Thyroid gland (tissue), 4 donors: Measurements from ENCODE around the gene CAMTA1. TPM values are rescaled to one million over a fixed set of nuclear protein-coding genes. Genes with fewer than 3 reads are reported as not detected.

Source experiments
- DNase-seq, 2 donors: peaks; one replicate each; pipeline ENCODE4 v3.0.0-alpha.2; 2019
- H3K27ac ChIP-seq, 3 donors: fragments of 200-600 bp; sonication (generic); 1 replicate in 2 of 3; 2 replicates in 1 of 3; pipeline ENCODE4 v1.5.1; 2016 to 2019; ENCODE audit warnings: mild to moderate bottlenecking in 1 of 3, moderate library complexity in 1 of 3
- H3K27me3 ChIP-seq: fragments of 200-600 bp; sonication (generic); one replicate; pipeline ENCODE4 v1.5.1; 2019
- H3K36me3 ChIP-seq, 2 donors: fragments of 200-600 bp; sonication (generic); one replicate each; pipeline ENCODE4 v1.5.1; 2016 to 2019
- H3K4me1 ChIP-seq, 2 donors: fragments of 200-600 bp; sonication (generic); one replicate each; pipeline ENCODE4 v1.5.1; 2017 to 2019
- H3K4me3 ChIP-seq, 3 donors: fragments of 200-600 bp; sonication (generic); replicated peaks in 1 of 3; 1 replicate in 2 of 3; 2 replicates in 1 of 3; pipeline ENCODE4 v1.5.1; 2016; ENCODE audit warnings: mild to moderate bottlenecking in 1 of 3
- H3K9me3 ChIP-seq: fragments of 200-600 bp; sonication (generic); one replicate; pipeline ENCODE4 v1.5.1; 2017
- POLR2A ChIP-seq, 2 donors: fragments of 450-650 bp; IDR thresholded peaks; one replicate each; pipeline ENCODE4 v1.6.1; 2017; ENCODE audit warnings: antibody characterized with exemption in 2 of 2, mild to moderate bottlenecking in 2 of 2, moderate library complexity in 1 of 2
- WGBS, 2 donors: methylation state at CpG; one replicate each; pipeline ENCODE4 v1.1.5; 2017; 5-methylcytosine and 5-hydroxymethylcytosine counted together
- intact Hi-C: fragments of 100-400 bp; cut with DNase I; formaldehyde crosslinking; loops from one replicate; pipeline ENCODE4 v1.15.1; 2023
- total RNA-seq, 4 donors: library from RNA; depleted of rRNA; stranded (reverse); fragments of >200 nt; gene quantifications; one replicate each; pipeline ENCODE4 v1.2.3, GENCODE V29; 2016
- TF ChIP-seq, protein P1 (sequence below), 6 experiments: fragments of 200-600 bp in 3 of 6; fragments of 450-650 bp in 3 of 6; sonication (generic) in 3 of 6; IDR thresholded peaks; one replicate each; pipeline ENCODE4 v1.5.1; 2016 to 2019; ENCODE audit warnings: antibody characterized with exemption in 6 of 6, mild to moderate bottlenecking in 2 of 6, inconsistent platforms in 1 of 6, moderate library complexity in 1 of 6

The CAMTA1 gene
- total RNA-seq, 4 donors from 2014 or later, result 63.9 to 124 (median 101) TPM

- intact Hi-C loops, result no loop called here
- H3K36me3 ChIP-seq, result no peaks in the 10 kb centered on the region
- no peak overlapping the region for H3K27ac ChIP-seq
- no peaks in the 10 kb centered on the region for H3K27me3 ChIP-seq
- TF ChIP-seq POLR2A (IDR thresholded peaks at IDR 0.05), result no peak
- TF ChIP-seq, protein P1, sequence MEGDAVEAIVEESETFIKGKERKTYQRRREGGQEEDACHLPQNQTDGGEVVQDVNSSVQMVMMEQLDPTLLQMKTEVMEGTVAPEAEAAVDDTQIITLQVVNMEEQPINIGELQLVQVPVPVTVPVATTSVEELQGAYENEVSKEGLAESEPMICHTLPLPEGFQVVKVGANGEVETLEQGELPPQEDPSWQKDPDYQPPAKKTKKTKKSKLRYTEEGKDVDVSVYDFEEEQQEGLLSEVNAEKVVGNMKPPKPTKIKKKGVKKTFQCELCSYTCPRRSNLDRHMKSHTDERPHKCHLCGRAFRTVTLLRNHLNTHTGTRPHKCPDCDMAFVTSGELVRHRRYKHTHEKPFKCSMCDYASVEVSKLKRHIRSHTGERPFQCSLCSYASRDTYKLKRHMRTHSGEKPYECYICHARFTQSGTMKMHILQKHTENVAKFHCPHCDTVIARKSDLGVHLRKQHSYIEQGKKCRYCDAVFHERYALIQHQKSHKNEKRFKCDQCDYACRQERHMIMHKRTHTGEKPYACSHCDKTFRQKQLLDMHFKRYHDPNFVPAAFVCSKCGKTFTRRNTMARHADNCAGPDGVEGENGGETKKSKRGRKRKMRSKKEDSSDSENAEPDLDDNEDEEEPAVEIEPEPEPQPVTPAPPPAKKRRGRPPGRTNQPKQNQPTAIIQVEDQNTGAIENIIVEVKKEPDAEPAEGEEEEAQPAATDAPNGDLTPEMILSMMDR (IDR thresholded peaks at IDR 0.05), result no peak
- peaks cover 0 to 9% of the 10 kb centered on the region in 2 donors for H3K4me1 ChIP-seq
- H3K9me3 ChIP-seq, result no peaks in the 10 kb centered on the region
- no peak overlapping the region for H3K4me3 ChIP-seq
- 88 to 93% methylated on average over 1 of the region's 1 CpG for WGBS, 2 donors
- no peak for DNase-seq
Observed at GRCh38 chr1:7654725-7655124, 869.5 kb downstream of the CAMTA1 start.

DNA sequence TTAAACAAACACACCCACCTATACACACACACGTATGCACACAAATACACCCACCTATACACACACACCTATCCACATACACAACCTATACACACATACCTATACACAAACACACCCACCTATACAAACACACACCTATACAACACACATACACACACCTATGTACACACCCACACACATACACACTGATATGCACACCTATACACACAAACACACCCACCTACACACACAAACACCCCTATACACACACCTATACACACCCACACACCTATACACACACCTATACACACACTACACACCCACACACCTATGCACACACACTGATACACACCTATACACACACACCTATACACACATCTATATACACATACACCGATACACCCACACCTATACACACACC lies 870.1 kb downstream of the CAMTA1 start:
- DNase-seq, result no peak
- H3K9me3 ChIP-seq, result no peaks in the 10 kb centered on the region
- no peak overlapping the region for H3K27ac ChIP-seq
- H3K4me3 ChIP-seq, result no peak overlapping the region
- H3K36me3 ChIP-seq, result no peaks in the 10 kb centered on the region
- H3K27me3 ChIP-seq, result no peaks in the 10 kb centered on the region
- 94 to 97% methylated on average over 2 of the region's 2 CpGs for WGBS, 2 donors
- intact Hi-C loops, result no loop called here
- peaks cover 0 to 7% of the 10 kb centered on the region in 2 donors for H3K4me1 ChIP-seq
- TF ChIP-seq, protein P1 (IDR thresholded peaks at IDR 0.05), result no peak
- no peak for TF ChIP-seq POLR2A (IDR thresholded peaks at IDR 0.05)

GRCh38 chr1:7656557-7657215 lies 871.4 kb downstream of the CAMTA1 start:
- no peak for DNase-seq
- H3K4me3 ChIP-seq, result no peak overlapping the region
- no peak for TF ChIP-seq POLR2A (IDR thresholded peaks at IDR 0.05)
- TF ChIP-seq, protein P1 (IDR thresholded peaks at IDR 0.05), result no peak
- H3K9me3 ChIP-seq, result no peaks in the 10 kb centered on the region
- no peaks in the 10 kb centered on the region for H3K27me3 ChIP-seq
- intact Hi-C loops, result no loop called here
- H3K4me1 ChIP-seq, result no peaks in the 10 kb centered on the region
- H3K36me3 ChIP-seq, result no peaks in the 10 kb centered on the region
- 74 to 84% methylated on average over 21 to 24 of the region's 24 CpGs for WGBS, 2 donors
- no peak overlapping the region for H3K27ac ChIP-seq

DNA sequence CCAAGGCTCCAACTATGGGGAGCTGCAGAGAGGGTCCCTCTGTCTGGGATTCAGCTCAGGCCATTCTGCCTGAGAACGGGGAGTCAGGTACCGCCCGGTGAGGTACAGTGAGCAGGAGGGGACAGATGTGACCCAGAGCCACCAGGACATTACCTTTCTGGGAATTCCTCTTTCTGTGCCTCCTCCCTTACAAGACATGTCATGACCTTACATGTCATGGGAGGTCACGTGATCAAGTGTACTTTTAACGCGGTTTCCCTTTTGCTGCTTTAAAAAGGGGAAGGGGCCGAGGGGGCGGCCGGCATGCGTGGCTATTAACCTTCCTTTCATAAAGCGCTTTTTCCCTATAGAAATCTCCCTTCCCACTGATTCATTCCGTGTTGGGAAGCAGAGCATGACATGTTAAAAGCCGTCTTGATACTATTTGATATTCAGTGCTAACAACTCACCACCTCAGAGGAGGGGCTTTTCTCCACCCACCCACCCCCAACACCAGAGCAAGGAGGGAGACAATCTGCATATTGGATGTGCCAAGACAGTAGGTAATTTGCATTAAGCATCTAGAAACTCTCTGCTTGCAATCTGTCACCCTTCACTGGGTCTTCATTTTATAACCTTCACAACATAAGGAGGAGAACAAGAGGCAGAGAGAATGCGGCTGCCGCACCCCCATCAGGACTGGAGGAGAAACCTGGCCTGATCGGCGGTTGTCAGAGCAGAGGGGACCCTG lies 872.2 kb downstream of the CAMTA1 start:
- Histone ChIP-seq H3K27me3 (no peaks in the 10 kb centered on the region), H3K27ac (no peak overlapping the region), H3K36me3 (no peaks in the 10 kb centered on the region), H3K4me1 (no peaks in the 10 kb centered on the region), H3K4me3 (no peak overlapping the region), H3K9me3 (no peaks in the 10 kb centered on the region)
- intact Hi-C loops, result no loop called here
- 61 to 67% methylated on average over 17 of the region's 17 CpGs for WGBS, 2 donors
- TF ChIP-seq POLR2A (IDR thresholded peaks at IDR 0.05), result no peak
- TF ChIP-seq, protein P1 (IDR thresholded peaks at IDR 0.05), result no peak
- no peak for DNase-seq

DNA sequence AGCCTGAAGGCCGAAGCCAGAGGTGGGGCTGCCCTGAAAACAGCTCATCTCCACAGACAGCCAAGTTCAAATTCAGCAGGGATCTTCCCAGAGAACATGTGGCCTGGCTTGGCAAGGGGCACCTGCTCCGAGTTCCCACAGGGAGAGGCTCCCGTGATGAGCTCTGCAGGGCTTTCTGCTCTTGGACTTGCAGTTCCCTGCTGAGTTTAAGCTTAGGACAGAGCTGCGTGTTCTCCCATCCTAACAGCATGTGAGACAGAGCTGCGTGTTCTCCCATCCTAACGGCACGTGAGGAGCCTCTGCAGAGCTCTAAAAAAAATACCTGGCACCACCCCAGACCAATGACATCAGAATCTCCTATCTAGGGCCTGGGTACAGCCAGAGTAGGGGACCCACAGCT lies 872.8 kb downstream of the CAMTA1 start:
- intact Hi-C loops, result no loop called here
- DNase-seq, result no peak
- TF ChIP-seq, protein P1 (IDR thresholded peaks at IDR 0.05), result no peak
- TF ChIP-seq POLR2A (IDR thresholded peaks at IDR 0.05), result no peak
- no peaks in the 10 kb centered on the region for H3K36me3 ChIP-seq
- no peaks in the 10 kb centered on the region for H3K4me1 ChIP-seq
- WGBS, 2 donors, result 76 to 85% methylated on average over 4 to 6 of the region's 7 CpGs
- no peak overlapping the region for H3K4me3 ChIP-seq
- no peaks in the 10 kb centered on the region for H3K27me3 ChIP-seq
- H3K9me3 ChIP-seq, result no peaks in the 10 kb centered on the region
- no peak overlapping the region for H3K27ac ChIP-seq
